GM18499 (cell line): Measurements from ENCODE around the gene DNM1.

ENCODE experiments used
- ATAC-seq: cut with Tn5 transposase; IDR thresholded peaks from one replicate; pipeline ENCODE4 v1.9.1; 2021; ENCODE audit warnings: moderate number of reproducible peaks; ENCODE audit not compliant: insufficient read depth, unreplicated experiment

Gene DNM1

GRCh38 chr9:128203707-128204551 lies 750 bp downstream of the DNM1 start:
- no peak for ATAC-seq

- no peak for ATAC-seq
Observed at GRCh38 chr9:128204858-128205257, 1.7 kb downstream of the DNM1 start.

DNA sequence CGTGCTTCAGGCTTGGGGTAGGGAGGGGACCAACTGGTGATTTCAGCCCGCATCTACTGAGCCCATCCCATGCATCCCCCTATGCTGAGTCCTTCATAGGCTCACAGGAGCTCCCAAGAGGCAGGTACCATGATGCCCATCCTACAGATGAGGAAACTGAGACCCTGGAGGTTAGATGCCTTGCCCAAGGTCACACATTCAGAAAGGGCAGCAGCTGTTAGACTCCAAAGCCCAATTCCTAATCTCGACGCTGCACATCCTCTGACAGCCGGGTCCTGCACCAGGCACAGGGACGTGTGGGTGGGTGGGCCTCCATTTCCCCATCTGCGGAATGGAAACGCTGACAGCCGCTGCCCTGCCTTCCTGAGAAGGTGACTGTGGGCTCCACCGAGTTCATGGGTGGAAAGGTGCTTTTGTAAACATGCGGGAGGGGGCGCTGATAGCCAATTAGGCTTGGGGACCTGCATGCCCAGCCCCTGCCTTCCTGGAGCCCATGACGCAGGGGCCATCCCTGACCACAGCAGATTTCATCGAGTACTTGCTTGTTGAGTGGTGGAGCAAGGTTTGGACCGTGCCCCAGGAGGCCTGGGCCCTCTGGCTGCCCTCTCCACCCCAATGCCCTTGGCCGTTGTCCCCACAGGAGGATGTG lies 2.2 kb downstream of the DNM1 start:
- ATAC-seq, result no peak

GRCh38 chr9:128206484-128206883 lies 3.3 kb downstream of the DNM1 start:
- ATAC-seq, result no peak

DNA sequence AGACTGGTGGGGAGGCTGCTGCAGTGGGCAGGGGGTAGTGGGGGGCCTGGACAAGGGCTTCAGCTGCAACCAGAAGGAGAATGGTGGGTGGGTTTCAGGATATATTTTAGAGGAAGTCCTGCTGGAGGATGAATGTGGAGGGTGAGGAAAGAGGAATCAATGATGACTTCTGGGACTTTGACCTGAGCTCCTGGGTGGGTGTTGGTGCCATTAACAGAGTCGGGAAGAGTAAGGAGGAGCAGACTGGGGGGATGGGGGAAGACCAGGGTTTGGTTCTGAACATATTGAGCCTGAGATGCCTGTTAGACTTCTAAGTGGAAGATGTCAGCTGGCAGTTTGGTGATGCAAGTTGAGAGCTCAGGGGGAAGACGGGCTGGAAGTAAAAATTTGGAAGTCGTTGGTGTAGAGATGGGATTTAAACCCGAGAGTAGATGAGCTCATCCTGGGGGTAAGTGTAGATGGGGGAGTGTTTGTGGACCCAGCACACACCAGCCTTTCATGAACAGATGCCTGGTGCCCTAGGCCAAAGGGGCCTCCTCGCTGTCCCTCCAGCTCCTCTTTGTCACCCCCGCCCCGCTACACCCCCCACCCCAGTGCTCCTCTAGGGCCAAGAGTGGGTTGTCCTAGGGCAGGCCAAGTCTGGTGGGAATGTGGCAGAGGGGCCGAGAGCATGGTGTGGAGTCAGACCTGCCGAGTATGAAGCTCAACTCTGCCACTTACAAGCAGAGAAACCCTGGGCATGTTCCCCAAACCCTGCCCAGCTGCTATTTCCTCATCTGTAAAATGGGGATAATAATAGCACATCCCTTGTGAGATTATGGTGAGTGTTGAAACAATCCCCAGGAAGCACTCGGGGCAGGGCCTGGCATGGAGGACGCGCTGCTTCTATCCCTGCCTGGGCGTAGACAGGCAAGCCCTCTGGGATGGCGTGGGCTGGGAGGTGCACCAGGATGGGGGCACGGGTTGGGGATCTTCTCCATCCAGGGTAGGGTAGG lies 4.0 kb downstream of the DNM1 start:
- no peak for ATAC-seq

GRCh38 chr9:128208386-128208785 lies 5.2 kb downstream of the DNM1 start:
- ATAC-seq, result no peak

- ATAC-seq, result no peak
Observed at GRCh38 chr9:128208946-128209669, 5.9 kb downstream of the DNM1 start.

DNA sequence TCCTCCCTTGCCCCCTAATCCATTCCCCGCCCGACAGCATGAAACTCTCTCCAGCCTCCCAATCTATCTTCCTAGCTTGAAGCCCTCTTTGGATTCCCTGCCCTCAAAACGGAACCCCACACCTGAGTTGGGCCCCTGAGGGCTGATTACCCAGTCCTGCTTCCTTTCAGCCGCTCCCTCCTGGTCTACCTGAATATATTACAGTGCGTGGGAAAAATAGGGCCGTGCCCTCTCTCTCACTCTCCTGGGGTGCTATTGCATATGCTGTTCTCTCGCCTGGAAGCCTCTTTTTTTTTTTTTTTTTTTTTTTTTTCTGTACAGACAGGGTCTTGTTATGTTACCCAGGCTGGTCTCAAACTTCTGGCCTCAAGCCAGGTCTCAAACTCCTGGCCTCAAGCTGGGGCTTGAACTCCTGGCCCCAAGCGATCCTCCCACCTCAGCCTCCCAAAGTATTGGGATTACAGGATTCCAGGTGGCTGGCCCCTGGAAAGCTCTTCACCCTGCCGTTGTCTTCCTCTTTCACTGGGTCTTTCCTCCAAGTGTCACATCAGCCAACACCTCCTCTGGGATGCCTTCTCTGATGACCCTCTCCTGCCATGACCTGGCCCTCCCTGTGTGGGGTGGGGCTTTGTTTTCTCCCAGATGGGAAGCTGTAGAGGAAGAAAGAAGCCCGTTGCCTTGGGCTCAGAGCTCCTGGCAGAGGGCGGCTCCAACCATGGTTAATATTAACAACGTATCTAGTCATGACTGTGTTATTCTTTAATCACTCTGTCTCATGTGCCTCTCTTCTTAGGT lies 8.2 kb downstream of the DNM1 start:
- no peak for ATAC-seq

DNA sequence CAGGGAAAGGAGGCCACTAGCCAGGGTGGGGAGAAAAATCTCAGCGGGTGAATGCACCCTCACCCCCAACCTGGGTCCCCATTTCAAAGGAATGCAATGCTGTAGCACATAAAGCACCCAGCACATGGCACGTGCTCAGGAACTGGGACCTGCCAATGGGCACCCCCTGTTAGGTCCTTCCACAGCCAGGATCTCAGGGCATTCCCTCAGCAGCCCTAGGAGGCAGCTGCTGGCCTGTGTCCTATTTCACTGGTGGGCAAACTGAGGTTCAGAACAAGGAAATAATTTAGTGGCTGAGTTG lies 8.8 kb downstream of the DNM1 start:
- ATAC-seq, result no peak

GRCh38 chr9:128213746-128214497 lies 10.7 kb downstream of the DNM1 start:
- no peak for ATAC-seq

- no peak for ATAC-seq
Observed at GRCh38 chr9:128214571-128215490, 11.7 kb downstream of the DNM1 start.

DNA sequence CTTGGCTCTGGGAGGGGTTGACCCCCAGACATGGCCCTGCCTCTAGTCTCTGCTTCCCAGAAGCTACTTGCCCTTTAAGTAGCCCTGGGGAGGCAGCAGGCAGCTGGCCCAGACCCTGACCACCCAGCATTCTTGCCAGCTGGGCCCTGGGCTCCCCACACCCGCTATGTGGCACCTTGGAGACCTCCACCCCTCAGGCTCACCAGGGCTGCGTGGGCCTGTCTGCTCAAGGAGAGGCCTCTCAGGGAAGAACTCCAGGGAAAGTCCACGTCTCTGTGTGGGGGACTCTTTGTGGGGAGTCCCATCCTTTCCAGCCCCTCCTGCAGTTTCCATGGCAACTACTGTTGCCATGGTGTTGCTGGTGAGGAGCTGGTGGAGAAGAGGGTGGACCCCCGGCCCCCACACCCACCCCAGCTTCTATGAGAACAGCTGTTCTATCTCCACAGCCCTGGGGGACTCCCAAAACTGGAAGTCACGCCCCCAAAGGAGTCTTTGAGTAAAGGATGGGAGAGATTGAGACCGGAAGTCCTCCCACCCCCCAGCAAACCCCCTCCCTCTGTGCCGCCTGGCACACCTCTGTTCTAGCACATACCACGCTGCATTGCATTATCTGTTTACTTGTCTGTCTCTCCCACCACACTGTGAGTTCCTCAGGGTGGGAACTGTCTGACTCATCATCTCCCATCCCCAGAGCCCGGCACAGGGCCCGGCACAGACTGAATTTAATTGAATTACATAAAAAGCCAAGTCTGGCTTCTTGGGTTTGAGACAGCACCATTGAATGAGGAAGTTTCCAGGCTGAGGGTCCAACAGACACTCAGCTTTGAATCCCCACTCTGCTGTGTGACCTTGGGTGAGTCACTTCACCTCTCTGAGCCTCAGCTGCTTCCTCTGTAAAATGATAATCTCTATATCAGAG lies 12.6 kb downstream of the DNM1 start:
- ATAC-seq, result no peak

DNA sequence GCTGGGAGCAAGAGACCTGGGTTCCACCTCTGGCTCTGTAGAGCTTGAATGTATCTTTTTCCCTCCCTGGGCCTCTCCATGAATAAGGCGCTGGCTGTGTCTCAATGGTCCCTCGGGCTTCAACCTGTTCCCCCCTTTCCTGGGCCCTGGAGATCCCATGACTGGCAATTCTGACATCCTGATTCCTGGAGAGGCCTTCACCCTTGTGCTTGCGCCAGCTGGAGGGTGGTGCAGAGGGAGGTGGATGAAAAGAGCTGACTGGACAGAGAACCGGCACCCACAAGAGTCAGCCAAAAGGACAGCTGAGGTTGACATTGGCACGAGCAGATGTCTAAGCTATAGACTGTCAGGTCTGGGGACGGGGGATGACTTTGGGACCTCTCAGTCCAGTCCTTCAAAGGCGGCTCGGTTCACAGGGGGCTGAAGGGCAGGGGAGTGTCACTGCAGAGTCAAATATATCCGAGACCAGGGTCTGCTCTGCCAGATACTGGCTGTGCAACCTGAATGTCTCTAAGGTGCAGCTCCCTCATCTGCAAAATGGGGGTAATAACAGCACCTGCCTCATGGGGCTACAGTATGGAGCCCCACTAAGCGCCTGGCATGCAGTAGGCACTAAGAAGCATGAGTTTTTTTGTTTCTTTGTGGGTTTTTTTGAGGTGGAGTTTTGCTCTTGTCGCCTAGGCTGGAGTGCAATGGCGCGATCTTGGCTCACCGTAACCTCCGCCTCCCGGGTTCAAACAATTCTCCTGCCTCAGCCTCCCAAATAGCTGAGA lies 13.8 kb downstream of the DNM1 start:
- no peak for ATAC-seq

DNA sequence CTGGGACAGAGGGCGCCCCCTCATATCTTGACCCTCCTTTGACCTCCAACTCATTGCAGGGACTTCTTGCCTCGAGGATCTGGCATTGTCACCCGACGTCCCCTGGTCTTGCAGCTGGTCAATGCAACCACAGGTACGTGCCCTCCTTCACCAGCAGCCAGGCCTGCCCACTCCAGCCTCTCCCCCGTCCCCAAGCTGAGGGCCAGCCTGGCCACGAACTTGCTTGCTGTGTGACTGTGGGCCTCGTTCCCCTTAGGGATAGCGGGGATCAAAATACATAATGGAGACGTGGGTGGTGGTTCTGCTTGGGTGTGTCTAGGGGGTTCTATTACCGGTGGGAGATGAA lies 15.0 kb downstream of the DNM1 start:
- ATAC-seq, result no peak

GRCh38 chr9:128218518-128219389 lies 15.6 kb downstream of the DNM1 start:
- peak; percentile 81 for ATAC-seq
